HG02678 (cell line): ENCODE results near the gene XIRP2.

ENCODE experiments used
- ATAC-seq: cut with Tn5 transposase; IDR thresholded peaks from one replicate; pipeline ENCODE4 v1.9.1; 2021; ENCODE audit warnings: mild to moderate bottlenecking, moderate library complexity; ENCODE audit not compliant: unreplicated experiment

The XIRP2 gene, protein sequence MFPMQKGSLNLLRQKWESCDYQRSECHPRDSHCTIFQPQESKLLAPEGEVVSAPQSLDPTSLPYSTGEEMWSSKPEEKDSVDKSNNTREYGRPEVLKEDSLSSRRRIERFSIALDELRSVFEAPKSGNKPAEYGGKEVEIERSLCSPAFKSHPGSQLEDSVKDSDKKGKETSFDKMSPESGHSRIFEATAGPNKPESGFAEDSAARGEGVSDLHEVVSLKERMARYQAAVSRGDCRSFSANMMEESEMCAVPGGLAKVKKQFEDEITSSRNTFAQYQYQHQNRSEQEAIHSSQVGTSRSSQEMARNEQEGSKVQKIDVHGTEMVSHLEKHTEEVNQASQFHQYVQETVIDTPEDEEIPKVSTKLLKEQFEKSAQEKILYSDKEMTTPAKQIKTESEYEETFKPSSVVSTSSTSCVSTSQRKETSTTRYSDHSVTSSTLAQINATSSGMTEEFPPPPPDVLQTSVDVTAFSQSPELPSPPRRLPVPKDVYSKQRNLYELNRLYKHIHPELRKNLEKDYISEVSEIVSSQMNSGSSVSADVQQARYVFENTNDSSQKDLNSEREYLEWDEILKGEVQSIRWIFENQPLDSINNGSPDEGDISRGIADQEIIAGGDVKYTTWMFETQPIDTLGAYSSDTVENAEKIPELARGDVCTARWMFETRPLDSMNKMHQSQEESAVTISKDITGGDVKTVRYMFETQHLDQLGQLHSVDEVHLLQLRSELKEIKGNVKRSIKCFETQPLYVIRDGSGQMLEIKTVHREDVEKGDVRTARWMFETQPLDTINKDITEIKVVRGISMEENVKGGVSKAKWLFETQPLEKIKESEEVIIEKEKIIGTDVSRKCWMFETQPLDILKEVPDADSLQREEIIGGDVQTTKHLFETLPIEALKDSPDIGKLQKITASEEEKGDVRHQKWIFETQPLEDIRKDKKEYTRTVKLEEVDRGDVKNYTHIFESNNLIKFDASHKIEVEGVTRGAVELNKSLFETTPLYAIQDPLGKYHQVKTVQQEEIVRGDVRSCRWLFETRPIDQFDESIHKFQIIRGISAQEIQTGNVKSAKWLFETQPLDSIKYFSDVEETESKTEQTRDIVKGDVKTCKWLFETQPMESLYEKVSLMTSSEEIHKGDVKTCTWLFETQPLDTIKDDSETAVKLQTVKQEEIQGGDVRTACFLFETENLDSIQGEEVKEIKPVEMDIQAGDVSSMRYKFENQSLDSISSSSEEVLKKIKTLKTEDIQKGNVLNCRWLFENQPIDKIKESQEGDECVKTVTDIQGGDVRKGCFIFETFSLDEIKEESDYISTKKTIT (N-terminal part only)

DNA sequence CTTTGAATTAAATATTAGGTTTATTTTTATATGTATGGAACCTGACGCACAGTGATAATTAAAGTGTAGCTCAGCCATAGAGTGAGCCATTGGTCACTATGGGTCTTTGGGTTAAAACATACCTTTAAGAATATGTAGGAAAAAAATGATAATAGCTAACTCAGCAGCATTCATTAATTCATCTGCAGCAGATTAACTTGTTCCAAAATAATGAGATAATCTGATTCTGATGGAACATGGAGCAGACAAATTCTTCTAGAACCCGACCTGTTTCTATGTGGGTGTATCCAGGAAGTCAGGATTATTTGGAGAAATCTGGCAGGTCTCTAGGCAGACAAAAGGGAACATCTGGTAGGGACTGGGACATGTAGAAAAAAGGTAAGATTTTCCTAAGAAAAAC lies at the start of gene XIRP2:
Gene XIRP2 (plus strand): TSS at position 301 of the 400 bp plus-strand sequence. CDS start 15,003 bp downstream, outside the sequence.
- ATAC-seq: no peak

DNA sequence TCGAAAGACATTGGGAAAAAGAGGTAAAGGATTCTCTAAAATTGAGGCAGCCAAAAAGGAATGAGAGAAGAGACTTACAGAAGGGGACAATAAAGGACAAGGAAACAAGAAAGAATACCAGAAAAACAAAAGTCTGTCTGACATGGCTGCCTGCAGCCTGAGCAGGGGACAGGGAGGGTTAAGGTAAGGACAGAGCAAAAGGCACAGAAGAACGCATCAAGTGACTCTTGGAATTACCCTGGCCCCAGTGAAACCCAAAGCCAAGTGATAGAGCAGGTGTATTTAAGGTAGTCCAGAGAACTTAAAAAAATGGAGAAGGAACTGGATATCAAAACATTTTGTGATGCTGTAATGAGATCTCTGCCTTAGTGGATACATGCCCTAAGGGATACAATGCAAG lies 47.1 kb upstream of the XIRP2 start:
- no peak for ATAC-seq

DNA sequence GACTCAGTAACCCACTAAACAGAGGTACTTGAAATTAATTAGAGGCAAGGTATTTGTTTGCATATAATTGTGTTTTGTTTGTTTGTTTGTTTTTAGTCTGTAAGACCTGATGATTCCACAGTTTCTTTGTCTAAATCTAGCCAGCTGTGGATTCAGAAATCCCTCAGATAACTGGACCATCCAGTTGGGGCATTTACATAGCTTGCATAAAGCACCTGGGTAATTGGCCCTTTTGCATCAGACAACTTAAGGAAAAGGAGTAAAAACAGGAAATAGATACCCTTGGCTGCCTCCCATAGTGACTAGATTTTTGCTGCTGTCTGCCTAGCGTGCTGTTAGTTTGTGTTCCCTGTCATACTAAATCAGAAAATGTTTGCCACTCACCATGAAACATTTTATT lies 46.6 kb upstream of the XIRP2 start:
- ATAC-seq: no peak

DNA sequence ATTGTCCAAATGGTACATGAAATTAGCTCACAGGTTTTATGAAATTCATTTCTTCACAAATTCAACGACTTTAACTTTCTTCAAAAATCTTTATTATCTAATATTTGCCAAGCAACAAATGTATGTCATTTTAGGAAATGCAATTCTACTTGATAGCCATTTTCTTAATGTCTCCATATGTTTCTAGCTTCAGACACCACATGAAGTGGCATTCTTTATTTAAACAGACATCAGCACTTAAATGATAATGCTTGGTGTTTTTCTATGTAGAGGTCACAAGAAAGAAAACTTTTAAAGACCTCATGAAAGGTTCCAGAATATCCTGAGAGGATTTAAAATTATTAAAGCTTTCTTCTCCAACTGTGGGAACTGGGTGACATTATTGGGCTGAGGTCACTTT lies 44.2 kb upstream of the XIRP2 start:
- ATAC-seq: no peak

DNA sequence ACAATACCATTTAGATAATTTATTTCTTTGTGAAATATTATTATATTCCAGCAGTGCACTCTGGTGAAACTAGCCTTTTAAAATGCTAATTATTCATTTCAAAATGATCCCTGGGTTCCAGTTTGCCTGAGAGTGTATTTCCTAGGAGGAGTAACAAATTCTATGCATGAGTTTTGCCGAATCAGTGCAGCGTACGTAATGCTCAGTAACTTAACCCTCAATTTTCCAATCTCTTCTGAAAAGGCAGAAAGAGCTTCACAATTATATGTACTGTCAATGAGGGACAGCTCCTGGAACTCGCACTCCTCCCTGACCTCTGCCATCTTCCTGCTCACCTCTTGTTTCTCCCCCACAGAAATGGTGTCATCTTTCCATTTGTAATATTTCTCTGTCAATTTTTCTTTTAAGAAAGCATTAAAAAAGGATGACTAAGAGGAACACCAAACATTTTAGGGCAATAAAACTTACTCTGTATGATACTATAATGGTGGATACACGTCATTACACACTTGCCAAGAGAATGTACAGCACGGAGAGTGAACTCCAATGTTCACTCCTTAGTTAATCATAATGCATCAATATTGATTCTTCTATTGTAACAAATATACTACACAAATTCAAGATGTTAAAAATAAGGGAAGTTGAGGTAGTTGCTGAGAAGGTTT lies 25.7 kb upstream of the XIRP2 start:
- no peak for ATAC-seq

DNA sequence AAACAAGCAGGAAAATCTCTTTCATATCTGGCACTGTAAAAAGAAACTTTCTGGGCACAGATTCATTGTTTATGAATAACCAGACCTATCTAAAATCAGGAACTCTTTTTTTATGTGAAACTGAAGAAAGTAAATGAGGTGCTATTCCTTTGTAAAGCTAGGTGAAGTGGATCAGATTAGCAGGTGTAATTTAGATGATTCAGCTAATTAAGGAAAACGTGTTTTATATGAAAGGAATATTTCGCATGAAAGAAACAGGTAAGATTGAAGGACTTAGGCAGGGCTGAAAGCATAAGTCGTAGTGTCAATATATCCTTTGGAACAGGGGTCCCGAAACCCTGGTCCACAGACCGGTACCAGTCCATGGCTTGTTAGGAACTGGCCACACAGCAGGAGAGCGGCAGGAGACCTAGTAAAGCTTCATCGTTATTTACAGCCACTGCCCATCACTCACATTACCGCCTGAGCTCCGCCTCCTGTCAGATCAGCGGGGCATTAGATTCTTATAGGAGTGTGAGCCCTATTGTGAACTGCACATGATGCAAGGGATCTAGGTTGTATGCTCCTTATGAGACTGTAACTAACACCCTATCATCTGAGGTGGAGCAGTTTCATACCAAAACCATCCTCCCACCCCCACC lies 20.3 kb upstream of the XIRP2 start:
- ATAC-seq: no peak

DNA sequence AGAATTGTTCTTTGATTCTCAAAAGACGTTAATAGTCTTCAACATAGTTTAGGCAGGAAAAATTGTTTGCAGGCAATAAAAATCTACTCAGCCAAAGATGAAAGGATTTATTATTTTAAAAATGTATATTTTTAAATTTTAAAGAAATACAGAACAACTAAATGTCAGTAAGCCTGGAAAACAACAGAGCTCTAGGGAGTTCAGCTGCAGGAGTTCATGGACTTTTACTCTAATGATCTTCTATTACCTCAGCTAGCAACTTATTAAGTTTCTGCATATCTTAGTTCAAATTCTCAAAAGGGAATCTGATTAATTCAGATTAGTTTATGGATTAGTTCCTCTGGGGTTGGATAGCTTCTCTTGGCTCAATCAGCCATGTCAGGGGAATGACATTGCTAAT lies 17.9 kb upstream of the XIRP2 start:
- ATAC-seq: no peak

DNA sequence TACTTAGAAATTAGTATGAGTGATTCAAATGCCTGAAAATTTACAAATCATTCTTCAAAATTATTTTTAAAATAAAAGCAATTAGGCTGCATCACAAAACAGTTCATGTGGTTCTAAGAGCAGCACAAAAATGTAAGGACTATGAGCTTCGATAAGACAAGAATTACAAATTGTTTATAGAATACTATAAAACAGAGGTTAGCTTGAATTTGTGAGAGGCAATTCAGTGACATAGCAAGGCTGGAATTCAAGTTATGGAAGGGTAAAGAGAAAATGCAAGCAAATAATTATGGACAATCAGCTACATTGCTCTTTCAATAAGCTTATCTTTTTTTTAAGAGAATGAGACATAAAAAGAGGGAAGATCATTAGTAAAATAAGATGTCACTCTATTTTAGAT lies 7.1 kb upstream of the XIRP2 start:
- no peak for ATAC-seq

DNA sequence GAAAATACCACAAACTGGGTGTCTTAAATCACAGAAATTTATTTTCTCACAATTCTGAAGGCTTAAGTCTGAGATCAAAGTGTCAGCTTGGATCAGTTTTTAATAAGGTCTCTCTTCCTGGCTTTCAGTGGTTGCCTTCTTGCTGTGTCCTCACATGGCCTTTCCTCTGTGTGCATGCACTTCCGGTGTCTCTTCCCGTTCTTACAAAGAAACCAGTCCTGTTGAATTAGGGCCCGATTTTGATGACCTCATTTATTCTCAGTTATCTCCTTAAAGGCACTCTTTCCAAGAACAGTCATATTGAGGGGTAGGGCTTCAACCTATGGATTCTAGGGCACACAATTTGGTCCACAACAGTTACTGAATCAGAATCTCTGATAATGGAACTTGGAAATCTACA lies 5.4 kb upstream of the XIRP2 start:
- ATAC-seq: no peak

DNA sequence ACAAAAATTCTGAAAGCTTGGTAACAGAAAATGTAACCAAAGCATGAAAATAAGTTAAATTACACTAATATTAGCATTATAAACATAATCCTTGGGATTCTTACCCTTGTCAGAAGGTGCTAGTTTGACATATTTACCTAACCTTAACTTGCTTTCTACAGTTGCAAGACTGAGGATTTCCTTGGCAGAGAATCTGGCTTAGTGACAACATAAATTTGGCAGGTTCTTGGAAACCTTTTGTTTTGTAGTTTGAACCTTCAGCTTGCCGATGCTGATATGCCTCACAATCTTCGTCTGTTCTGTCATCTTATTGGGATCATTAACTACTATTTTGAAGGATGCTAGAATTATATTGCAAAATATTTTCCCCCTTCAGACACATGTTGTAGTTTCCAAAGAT lies 3.4 kb downstream of the XIRP2 start:
- no peak for ATAC-seq

DNA sequence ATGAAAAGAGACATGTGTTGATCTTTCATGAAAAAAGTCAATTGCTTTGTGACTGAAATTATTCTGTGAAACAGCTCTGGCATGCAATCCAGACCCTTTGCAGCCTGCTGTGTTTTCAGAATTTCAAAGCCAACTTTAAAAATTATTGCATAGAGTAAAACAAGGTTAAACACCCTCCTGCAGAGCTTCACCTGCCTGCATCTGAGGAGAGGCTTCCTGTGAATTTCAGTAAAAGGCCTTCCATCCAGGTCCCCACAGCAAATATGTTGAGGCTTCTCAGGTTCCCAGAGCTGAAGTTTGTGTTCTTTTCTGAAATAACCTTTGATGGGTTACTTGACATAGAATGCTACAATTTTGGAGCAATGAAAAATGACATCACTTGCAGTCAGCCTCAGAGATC lies 4.1 kb downstream of the XIRP2 start:
- no peak for ATAC-seq

DNA sequence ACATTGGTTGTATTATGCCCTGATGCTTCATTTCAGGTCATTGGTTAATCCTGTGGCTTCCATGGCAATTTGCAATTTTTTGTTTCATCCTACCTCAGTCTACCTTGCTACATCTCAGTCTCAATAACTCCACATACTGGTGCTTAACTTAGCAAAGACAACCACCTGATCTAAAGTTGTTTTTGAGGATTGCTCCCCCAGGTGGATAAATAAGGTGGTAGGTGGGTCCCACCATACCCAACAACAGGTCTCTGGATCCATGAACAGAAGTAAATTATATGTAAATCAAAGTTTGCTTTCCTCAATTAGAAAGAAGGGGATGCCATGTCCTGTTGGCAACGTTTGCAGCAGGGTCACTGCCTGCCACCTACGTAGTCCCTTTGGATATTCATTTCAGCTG lies 7.0 kb downstream of the XIRP2 start:
- no peak for ATAC-seq

DNA sequence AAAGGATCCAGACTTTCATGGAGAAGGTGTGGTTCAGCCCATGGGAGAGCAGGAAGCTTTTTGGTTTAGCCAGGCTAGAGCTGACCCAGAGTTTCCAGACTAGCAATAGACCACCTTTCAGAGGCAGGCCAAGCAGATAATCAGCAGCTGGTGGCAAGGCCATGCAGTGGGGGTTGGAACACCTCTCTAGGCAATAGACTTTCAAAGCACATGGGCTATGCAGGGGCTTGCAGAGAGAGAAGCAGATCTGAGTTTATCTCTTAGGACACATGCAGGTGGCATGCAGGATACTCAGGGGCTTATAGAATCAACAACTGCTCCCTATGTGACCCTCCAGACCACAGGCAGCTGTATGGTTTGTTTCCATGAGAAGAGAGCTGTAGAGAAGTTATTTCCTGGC lies 9.4 kb downstream of the XIRP2 start:
- no peak for ATAC-seq

DNA sequence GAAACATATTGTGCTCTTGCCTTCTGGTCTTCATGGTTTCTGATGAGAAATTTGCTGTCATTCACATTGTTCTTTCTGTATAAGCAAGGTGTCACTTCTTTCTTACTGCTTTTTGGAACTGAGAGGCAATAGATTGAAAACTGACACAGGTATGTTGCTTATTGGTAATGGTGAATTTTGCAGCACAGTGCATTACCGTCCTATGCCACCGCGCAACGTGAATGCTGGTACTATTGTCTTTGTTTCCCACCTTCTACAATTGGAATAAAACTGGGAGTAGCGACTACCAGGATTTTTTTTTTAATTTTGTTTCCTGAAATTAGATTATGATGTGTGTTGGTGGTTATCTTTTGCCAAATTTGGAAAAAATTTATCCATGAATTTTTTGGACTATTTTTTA lies 11.4 kb downstream of the XIRP2 start:
- no peak for ATAC-seq

DNA sequence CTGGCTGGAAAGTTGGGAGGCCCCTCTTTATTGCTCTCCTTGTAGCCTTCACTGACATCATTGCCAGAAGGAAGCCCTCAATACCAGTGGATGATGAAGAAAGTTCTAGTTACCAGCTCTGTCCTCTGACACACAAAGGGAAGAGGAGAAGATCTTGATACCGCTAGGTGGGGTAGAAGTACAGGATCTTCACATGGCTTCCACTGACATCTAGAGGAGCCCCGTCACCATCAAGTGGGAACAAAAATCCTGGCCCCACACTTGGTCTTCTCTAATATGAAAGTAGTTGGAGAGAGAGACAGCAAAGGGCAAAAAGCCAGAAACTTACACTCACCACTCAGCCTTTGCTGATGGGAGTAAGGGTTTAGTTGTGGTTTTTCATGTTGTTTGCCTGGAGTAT lies 12.4 kb downstream of the XIRP2 start:
- ATAC-seq: no peak

DNA sequence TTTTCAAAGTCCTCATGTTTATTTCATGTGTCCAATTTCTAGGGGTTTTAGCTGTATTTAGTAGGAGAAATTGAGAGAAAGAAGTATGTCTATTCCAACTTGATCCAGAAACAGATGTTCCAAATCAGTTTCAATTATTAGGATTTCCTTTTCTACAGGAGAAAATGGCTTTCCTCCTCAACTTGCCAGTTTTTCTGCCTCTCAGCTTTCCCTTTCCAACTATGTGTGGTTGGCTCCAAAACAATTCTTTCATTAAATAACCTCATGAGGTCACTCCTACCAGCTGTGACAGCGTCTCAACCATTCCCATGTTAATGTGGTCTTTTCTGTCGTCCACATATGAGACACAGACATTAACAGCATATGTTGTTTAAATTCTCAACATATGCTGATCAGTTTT lies 13.1 kb downstream of the XIRP2 start:
- no peak for ATAC-seq

DNA sequence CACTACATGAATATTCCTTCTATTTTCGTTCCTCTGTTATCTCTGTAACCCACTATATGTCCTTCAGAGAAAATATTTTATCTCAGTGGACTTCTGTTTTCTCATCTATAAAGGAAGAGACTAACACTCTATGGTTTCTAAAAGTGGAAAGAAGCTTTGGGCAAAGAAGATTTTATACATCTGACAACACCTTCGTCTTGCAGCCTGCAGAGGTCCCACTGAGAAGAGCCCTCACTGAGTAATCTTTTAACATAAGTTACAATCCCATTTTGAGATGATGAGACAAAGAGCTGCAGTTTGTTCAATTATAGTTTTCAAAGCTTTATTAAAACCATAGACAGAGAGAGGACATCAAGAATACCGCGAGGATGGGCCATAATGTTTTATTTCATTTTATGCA lies 28.7 kb downstream of the XIRP2 start:
- no peak for ATAC-seq

DNA sequence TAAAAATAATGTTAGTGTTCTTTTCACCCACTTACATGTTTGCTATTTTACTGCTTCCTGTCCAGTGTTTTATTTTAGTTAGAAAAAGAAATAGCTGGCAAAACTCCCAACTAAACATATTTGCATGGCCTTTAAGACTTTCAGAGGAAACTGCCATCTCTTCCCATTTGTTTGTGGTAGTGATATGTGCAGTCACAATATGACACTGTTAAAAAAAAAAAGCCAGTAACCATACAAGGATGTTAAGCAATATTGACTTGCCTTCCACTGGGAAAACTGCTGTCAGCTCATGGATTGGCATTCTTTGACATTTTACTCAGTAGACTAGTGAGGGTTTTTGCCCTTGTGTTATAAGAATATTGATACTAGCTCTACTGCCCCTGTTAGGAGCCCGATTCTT lies 29.1 kb downstream of the XIRP2 start:
- no peak for ATAC-seq

DNA sequence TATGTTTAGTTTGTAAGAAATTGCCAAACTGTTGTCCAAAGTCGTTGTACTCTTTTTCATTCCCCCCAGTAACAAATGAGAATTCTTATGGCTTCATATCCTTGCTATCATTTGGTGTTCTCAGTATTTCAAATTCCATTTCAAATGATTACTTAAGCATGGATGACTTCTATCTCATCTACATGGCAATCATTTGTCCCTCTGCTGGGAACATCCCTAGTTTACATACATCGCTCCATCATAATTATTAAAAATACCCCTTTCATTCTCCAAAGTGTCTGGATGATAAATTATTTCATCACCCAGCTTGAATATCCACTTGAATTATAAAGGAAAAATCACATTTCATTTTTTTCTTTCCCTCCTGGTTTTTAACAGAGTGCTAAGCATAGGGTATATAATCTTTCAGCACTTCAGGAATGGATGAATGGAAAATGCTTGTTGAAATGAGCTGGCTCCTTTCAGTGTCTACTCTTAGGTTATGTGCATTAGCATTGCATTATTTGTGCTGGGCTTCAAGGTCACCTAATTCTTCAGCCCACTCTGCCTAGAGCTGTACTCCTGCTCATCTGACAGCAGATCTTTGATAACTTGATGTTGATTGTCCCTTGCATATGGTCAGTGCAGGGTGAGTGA lies 33.1 kb downstream of the XIRP2 start:
- ATAC-seq: no peak

DNA sequence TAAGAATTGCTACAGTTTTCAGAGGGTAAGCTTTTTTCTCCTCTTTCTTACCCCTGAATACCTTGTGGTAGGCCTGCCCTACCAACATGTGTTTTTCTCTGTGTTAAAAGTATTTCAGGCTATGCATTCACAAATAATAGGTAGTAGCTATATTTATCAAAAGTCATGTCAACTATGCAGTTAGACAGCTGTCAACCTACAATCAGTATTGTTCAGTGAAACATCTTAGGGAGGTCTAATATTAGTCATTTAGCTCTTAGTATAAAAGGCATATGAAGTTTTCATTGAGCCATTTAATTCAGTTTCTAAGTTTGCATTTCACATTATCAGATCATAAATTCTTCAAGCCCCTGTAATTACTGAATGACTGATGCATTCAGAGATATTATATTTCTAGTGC lies 36.7 kb downstream of the XIRP2 start:
- no peak for ATAC-seq
